ENCODE data around the gene C1orf74.

C1orf74 gene

GRCh38 chr1:209736490-209737117 lies 47.8 kb downstream of the C1orf74 start:
- no peak overlapping the region for H3K4me2 ChIP-seq (ENCODE audit: low read length)

GRCh38 chr1:209733409-209734192 lies 50.8 kb downstream of the C1orf74 start:
- no peaks in the 10 kb centered on the region for H3K36me3 ChIP-seq (ENCODE audit: insufficient read depth, low read length)
- H3K27ac ChIP-seq (ENCODE audit: low read depth, low read length, poor library complexity, severe bottlenecking) = no peak overlapping the region
- H4K20me1 ChIP-seq (ENCODE audit: insufficient read depth, low read length) = no peaks in the 10 kb centered on the region
- H3K9me2 ChIP-seq (ENCODE audit: low read depth, low read length) = no peaks in the 10 kb centered on the region
- H3F3A ChIP-seq (ENCODE audit: insufficient read depth, low read length) = no peaks in the 10 kb centered on the region
- H3K9ac ChIP-seq (ENCODE audit: low read length) = no peak overlapping the region
- no peak overlapping the region for H2AFZ ChIP-seq (ENCODE audit: low read length)
- H3K4me2 ChIP-seq (ENCODE audit: low read length) = no peak overlapping the region
- no peak overlapping the region for H3K4me3 ChIP-seq (ENCODE audit: low read depth, low read length, poor library complexity, severe bottlenecking)
- no peaks in the 10 kb centered on the region for H3K27me3 ChIP-seq (ENCODE audit: insufficient read depth, low read length)
- H3K79me2 ChIP-seq (ENCODE audit: insufficient read depth, low read length) = no peaks in the 10 kb centered on the region
- no peaks in the 10 kb centered on the region for H3K9me3 ChIP-seq (ENCODE audit: low read length)
- TF ChIP-seq EZH2 (IDR thresholded peaks at IDR 0.05; ENCODE audit: borderline replicate concordance, low read length) = no peak
- TF ChIP-seq CTCF (IDR thresholded peaks at IDR 0.05; ENCODE audit: low read length) = no peak
- no peaks in the 10 kb centered on the region for H3K4me1 ChIP-seq (ENCODE audit: insufficient read depth, low read length, severe bottlenecking)

More at GRCh38 chr1:209736490-209737117, 47.8 kb downstream of the C1orf74 start:
- H3K27ac ChIP-seq (ENCODE audit: low read depth, low read length, poor library complexity, severe bottlenecking) = no peak overlapping the region
- no peak for TF ChIP-seq EZH2 (IDR thresholded peaks at IDR 0.05; ENCODE audit: borderline replicate concordance, low read length)
- no peak for TF ChIP-seq CTCF (IDR thresholded peaks at IDR 0.05; ENCODE audit: low read length)
- no peaks in the 10 kb centered on the region for H3K79me2 ChIP-seq (ENCODE audit: insufficient read depth, low read length)
- no peaks in the 10 kb centered on the region for H3K27me3 ChIP-seq (ENCODE audit: insufficient read depth, low read length)
- no peak overlapping the region for H2AFZ ChIP-seq (ENCODE audit: low read length)
- H3K36me3 ChIP-seq (ENCODE audit: insufficient read depth, low read length) = no peaks in the 10 kb centered on the region
- H3K9ac ChIP-seq (ENCODE audit: low read length) = no peak overlapping the region
- H4K20me1 ChIP-seq (ENCODE audit: insufficient read depth, low read length) = no peaks in the 10 kb centered on the region
- H3K9me3 ChIP-seq (ENCODE audit: low read length) = no peaks in the 10 kb centered on the region
- H3K9me2 ChIP-seq (ENCODE audit: low read depth, low read length) = no peaks in the 10 kb centered on the region
- H3K4me3 ChIP-seq (ENCODE audit: low read depth, low read length, poor library complexity, severe bottlenecking) = no peak overlapping the region
- no peaks in the 10 kb centered on the region for H3K4me1 ChIP-seq (ENCODE audit: insufficient read depth, low read length, severe bottlenecking)
- H3F3A ChIP-seq (ENCODE audit: insufficient read depth, low read length) = no peaks in the 10 kb centered on the region

GRCh38 chr1:209732725-209733124 lies 51.6 kb downstream of the C1orf74 start:
- H3K9me3 ChIP-seq (ENCODE audit: low read length) = no peaks in the 10 kb centered on the region
- H3K79me2 ChIP-seq (ENCODE audit: insufficient read depth, low read length) = no peaks in the 10 kb centered on the region
- H3K9ac ChIP-seq (ENCODE audit: low read length) = no peak overlapping the region
- H3F3A ChIP-seq (ENCODE audit: insufficient read depth, low read length) = no peaks in the 10 kb centered on the region
- H2AFZ ChIP-seq (ENCODE audit: low read length) = no peak overlapping the region
- H3K4me1 ChIP-seq (ENCODE audit: insufficient read depth, low read length, severe bottlenecking) = no peaks in the 10 kb centered on the region
- H3K4me3 ChIP-seq (ENCODE audit: low read depth, low read length, poor library complexity, severe bottlenecking) = no peak overlapping the region
- H3K9me2 ChIP-seq (ENCODE audit: low read depth, low read length) = no peaks in the 10 kb centered on the region
- no peaks in the 10 kb centered on the region for H3K36me3 ChIP-seq (ENCODE audit: insufficient read depth, low read length)
- no peak for TF ChIP-seq EZH2 (IDR thresholded peaks at IDR 0.05; ENCODE audit: borderline replicate concordance, low read length)
- no peak for TF ChIP-seq CTCF (IDR thresholded peaks at IDR 0.05; ENCODE audit: low read length)
- H4K20me1 ChIP-seq (ENCODE audit: insufficient read depth, low read length) = no peaks in the 10 kb centered on the region
- no peak overlapping the region for H3K27ac ChIP-seq (ENCODE audit: low read depth, low read length, poor library complexity, severe bottlenecking)
- H3K4me2 ChIP-seq (ENCODE audit: low read length) = no peak overlapping the region
- H3K27me3 ChIP-seq (ENCODE audit: insufficient read depth, low read length) = no peaks in the 10 kb centered on the region

Data from OCI-LY1 (cell line).